Neuronal stem cell (in vitro differentiated cells): ENCODE data around the gene ZNF407.

Source experiments
- DNase-seq: peaks from one replicate; pipeline ENCODE4 v3.0.0-alpha.2; 2013; ENCODE audit warnings: low spot score
- H2AFZ ChIP-seq: one replicate; pipeline ENCODE4 v1.6.1; 2013; ENCODE audit warnings: mild to moderate bottlenecking, low read length, inconsistent platforms
- H2AK5ac ChIP-seq: 2 replicates; pipeline ENCODE4 v1.6.1; 2013; ENCODE audit warnings: low read depth, mild to moderate bottlenecking, inconsistent platforms, low read length, moderate library complexity, mixed read lengths
- H2BK120ac ChIP-seq: 2 replicates; pipeline ENCODE4 v1.6.1; 2013; ENCODE audit warnings: low read depth, mild to moderate bottlenecking, inconsistent platforms, low read length, moderate library complexity, mixed read lengths
- H2BK12ac ChIP-seq: one replicate; pipeline ENCODE4 v1.6.1; 2013; ENCODE audit warnings: low read length, inconsistent platforms
- H2BK15ac ChIP-seq: 2 replicates; pipeline ENCODE4 v1.6.1; 2013; ENCODE audit warnings: mild to moderate bottlenecking, low read length, inconsistent platforms, mixed read lengths
- H2BK5ac ChIP-seq: one replicate; pipeline ENCODE4 v1.6.1; 2013; ENCODE audit warnings: inconsistent platforms, mild to moderate bottlenecking, low read length, moderate library complexity
- H3K14ac ChIP-seq: one replicate; pipeline ENCODE4 v1.6.1; 2013; ENCODE audit warnings: low read length, inconsistent platforms
- H3K18ac ChIP-seq: 2 replicates; pipeline ENCODE4 v1.6.1; 2013; ENCODE audit warnings: low read length, inconsistent platforms
- H3K23ac ChIP-seq: 2 replicates; pipeline ENCODE4 v1.6.1; 2013; ENCODE audit warnings: low read depth, mild to moderate bottlenecking, mixed read lengths, low read length, inconsistent platforms; ENCODE audit not compliant: poor library complexity
- H3K27ac ChIP-seq: replicated peaks from 3 replicates; pipeline ENCODE4 v1.5.1; 2013; ENCODE audit warnings: low read length, inconsistent platforms
- H3K27me3 ChIP-seq, 3 experiments: 2 replicates each; pipeline ENCODE4 v1.6.1; 2013; ENCODE audit warnings: low read length in 3 of 3, mild to moderate bottlenecking in 2 of 3, inconsistent platforms in 1 of 3, low read depth in 1 of 3, mixed read lengths in 1 of 3, moderate library complexity in 1 of 3; ENCODE audit not compliant: control insufficient read depth in 3 of 3, insufficient read depth in 3 of 3
- H3K36me3 ChIP-seq, 2 donors: replicated peaks in 1 of 2; 2 replicates each; pipeline ENCODE4 v1.6.1; 2013; ENCODE audit warnings: low read length in 2 of 2; ENCODE audit not compliant: control insufficient read depth in 2 of 2, insufficient read depth in 2 of 2
- H3K4ac ChIP-seq: 2 replicates; pipeline ENCODE4 v1.6.1; 2013; ENCODE audit warnings: inconsistent platforms, mild to moderate bottlenecking, low read length, moderate library complexity
- H3K4me1 ChIP-seq, 2 donors: 1 replicate in 1 of 2; 2 replicates in 1 of 2; pipeline ENCODE4 v1.6.1; 2013; ENCODE audit warnings: low read length in 2 of 2, low read depth in 1 of 2; ENCODE audit not compliant: control insufficient read depth in 2 of 2, insufficient read depth in 1 of 2
- H3K4me2 ChIP-seq: one replicate; pipeline ENCODE4 v1.6.1; 2013; ENCODE audit warnings: mild to moderate bottlenecking, low read length, inconsistent platforms; ENCODE audit not compliant: insufficient read depth, poor library complexity, severe bottlenecking
- H3K4me3 ChIP-seq, 2 donors: 2 replicates each; pipeline ENCODE4 v1.5.1; 2013; ENCODE audit warnings: low read length in 2 of 2, mild to moderate bottlenecking in 2 of 2, inconsistent platforms in 1 of 2, moderate library complexity in 1 of 2
- H3K79me1 ChIP-seq: one replicate; pipeline ENCODE4 v1.6.1; 2013; ENCODE audit warnings: low read depth, mild to moderate bottlenecking, inconsistent platforms, low read length, moderate library complexity
- H3K9ac ChIP-seq: one replicate; pipeline ENCODE4 v1.6.1; 2013; ENCODE audit warnings: mild to moderate bottlenecking, low read depth, low read length, inconsistent platforms; ENCODE audit not compliant: poor library complexity
- H3K9me3 ChIP-seq, 2 donors: replicated peaks in 1 of 2; 2 replicates each; pipeline versions ENCODE3 to v1.6.1; 2013; ENCODE audit warnings: low read length in 2 of 2, mild to moderate bottlenecking in 2 of 2, inconsistent platforms in 1 of 2, low read depth in 1 of 2, mixed read lengths in 1 of 2, moderate library complexity in 1 of 2; ENCODE audit not compliant: control insufficient read depth in 2 of 2, insufficient read depth in 1 of 2
- H4K8ac ChIP-seq: one replicate; pipeline ENCODE4 v1.6.1; 2013; ENCODE audit warnings: low read depth, mild to moderate bottlenecking, inconsistent platforms, low read length, moderate library complexity
- H4K91ac ChIP-seq: one replicate; pipeline ENCODE4 v1.6.1; 2013; ENCODE audit warnings: low read length, low read depth, mild to moderate bottlenecking, inconsistent platforms; ENCODE audit not compliant: poor library complexity
- WGBS, 2 donors: extraction: QIAGEN DNeasy Blood & Tissue Kit; methylation state at CpG; one replicate each; pipeline ENCODE4 v1.1.7; 2013; ENCODE audit warnings: missing lambda C conversion rate in 2 of 2, mixed read lengths in 1 of 2; ENCODE audit not compliant: insufficient read length in 2 of 2, insufficient replicate concordance in 1 of 2; ENCODE audit errors: extremely low coverage in 2 of 2; 5-methylcytosine and 5-hydroxymethylcytosine counted together

ZNF407 gene

DNA sequence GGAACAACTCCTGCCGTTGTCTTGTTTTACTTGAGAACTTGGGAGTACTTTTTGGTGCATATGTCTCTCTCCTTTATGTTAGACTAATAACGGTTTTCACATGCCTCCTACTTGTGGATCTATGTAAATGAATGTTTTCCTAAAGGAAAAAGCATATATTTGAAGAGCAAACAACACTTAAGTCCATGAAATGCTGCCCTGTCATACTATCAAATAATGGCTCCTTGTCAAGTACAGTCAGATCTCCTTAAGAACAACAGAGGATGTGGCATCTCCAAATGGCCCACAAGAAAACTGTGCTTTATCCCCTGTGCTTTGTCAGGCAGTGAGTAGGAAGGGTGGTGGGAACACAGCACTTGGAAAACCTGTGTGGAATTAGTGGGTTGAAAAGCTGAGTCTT, 413.0 kb downstream of the ZNF407 start:
- no peaks in the 10 kb centered on the region for H3K36me3 ChIP-seq
- no peak overlapping the region for H2BK120ac ChIP-seq
- no peak overlapping the region for H3K14ac ChIP-seq
- no peak overlapping the region for H3K23ac ChIP-seq
- H3K9ac ChIP-seq, result no peak overlapping the region
- H4K91ac ChIP-seq, result no peak overlapping the region
- no peaks in the 10 kb centered on the region for H3K27me3 ChIP-seq
- H2AFZ ChIP-seq, result no peak overlapping the region
- no peak overlapping the region for H3K18ac ChIP-seq
- H2BK15ac ChIP-seq, result no peak overlapping the region
- peaks cover 1 to 8% of the 10 kb centered on the region in 2 donors for H3K4me1 ChIP-seq
- H2BK5ac ChIP-seq, result no peak overlapping the region
- H3K9me3 ChIP-seq, result peaks cover 0 to 6% of the 10 kb centered on the region in 2 donors
- no peak overlapping the region for H2AK5ac ChIP-seq
- no peak overlapping the region for H3K27ac ChIP-seq
- H3K79me1 ChIP-seq, result no peaks in the 10 kb centered on the region
- DNase-seq, result no peak
- WGBS, 2 donors, result no CpG with 5 or more reads among the region's 2 CpGs
- H4K8ac ChIP-seq, result no peak overlapping the region
- H3K4ac ChIP-seq, result no peak overlapping the region
- no peak overlapping the region for H3K4me3 ChIP-seq
- no peak overlapping the region for H3K4me2 ChIP-seq
- H2BK12ac ChIP-seq, result no peak overlapping the region

DNA sequence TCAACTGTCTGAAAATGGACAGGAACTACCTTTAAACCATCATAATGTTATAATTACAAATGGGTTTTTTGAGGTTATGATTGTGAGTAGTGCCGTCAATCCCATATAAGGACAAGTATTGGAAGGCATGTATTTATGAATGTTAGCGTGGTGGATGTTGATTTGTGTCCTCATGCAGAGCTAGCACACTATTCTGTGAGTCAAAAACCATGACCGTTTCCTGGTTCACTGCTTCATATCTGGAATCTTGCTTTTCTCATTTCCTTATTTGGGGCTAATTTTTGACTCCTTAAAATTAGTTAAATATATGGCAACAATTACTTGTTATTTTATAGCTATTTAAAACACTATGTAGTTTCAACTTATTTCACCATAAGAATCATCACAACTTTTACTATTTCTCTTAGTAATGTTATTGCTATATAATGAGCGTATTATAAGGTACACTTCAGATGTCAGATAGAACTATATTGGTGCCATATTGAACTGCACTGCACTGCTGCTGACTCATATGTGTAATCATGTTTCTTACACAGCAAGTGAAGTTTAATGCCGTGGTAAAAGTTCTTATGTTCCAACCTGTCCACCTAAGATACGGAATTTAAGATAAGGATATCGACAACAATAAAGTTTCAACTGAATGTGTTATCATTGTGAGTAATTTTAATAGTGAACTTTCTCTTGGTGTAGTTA, 418.5 kb downstream of the ZNF407 start:
- Histone ChIP-seq H3K27me3 (no peaks in the 10 kb centered on the region), H3K9me3 (no peaks in the 10 kb centered on the region), H3K4ac (no peak overlapping the region), H3K4me2 (no peak overlapping the region), H2AFZ (no peak overlapping the region), H3K18ac (no peak overlapping the region), H3K27ac (no peak overlapping the region), H2BK15ac (no peak overlapping the region), H2BK5ac (no peak overlapping the region), H3K36me3 (no peaks in the 10 kb centered on the region), H3K23ac (no peak overlapping the region), H2AK5ac (no peak overlapping the region), H2BK12ac (no peak overlapping the region), H2BK120ac (no peak overlapping the region), H3K79me1 (no peaks in the 10 kb centered on the region), H4K91ac (no peak overlapping the region), H3K14ac (no peak overlapping the region), H4K8ac (no peak overlapping the region), H3K4me1 (peaks cover 1 to 8% of the 10 kb centered on the region in 2 donors), H3K9ac (no peak overlapping the region), H3K4me3 (no peak overlapping the region)
- no CpG with 5 or more reads among the region's 7 CpGs for WGBS, 2 donors
- no peak for DNase-seq

DNA sequence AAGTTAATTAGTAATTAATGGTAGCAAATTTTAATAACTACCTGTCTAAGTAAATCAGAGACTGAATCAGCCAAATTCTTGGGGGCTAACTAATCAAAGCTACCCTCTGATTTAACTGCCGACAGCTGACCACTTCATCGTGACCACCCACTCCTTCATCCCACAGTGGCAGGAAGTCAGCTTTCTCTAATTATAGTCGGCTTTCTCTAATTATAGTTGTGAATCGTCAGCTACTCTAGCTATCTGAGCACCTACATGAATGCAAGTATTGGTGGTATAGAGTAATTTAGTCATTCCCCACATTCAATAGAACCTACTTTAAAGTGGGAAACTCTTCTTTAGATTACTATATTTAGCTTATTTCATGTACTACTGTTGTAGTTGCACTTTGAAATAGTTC, 425.8 kb downstream of the ZNF407 start:
- no peaks in the 10 kb centered on the region for H3K79me1 ChIP-seq
- no peaks in the 10 kb centered on the region for H3K36me3 ChIP-seq
- H3K4me1 ChIP-seq, result no peaks in the 10 kb centered on the region
- no peak overlapping the region for H3K18ac ChIP-seq
- no peak overlapping the region for H3K4me2 ChIP-seq
- H3K9me3 ChIP-seq, result no peaks in the 10 kb centered on the region
- no peak overlapping the region for H2AK5ac ChIP-seq
- no peak overlapping the region for H3K27ac ChIP-seq
- no peak overlapping the region for H4K91ac ChIP-seq
- no CpG with 5 or more reads among the region's 4 CpGs for WGBS, 2 donors
- no peak for DNase-seq
- no peak overlapping the region for H3K9ac ChIP-seq
- no peak overlapping the region for H2BK12ac ChIP-seq
- H3K27me3 ChIP-seq, result no peaks in the 10 kb centered on the region
- no peak overlapping the region for H2BK5ac ChIP-seq
- no peak overlapping the region for H2BK15ac ChIP-seq
- H3K4me3 ChIP-seq, result no peak overlapping the region
- no peak overlapping the region for H2BK120ac ChIP-seq
- H2AFZ ChIP-seq, result no peak overlapping the region
- H4K8ac ChIP-seq, result no peak overlapping the region
- H3K14ac ChIP-seq, result no peak overlapping the region
- no peak overlapping the region for H3K4ac ChIP-seq
- no peak overlapping the region for H3K23ac ChIP-seq

DNA sequence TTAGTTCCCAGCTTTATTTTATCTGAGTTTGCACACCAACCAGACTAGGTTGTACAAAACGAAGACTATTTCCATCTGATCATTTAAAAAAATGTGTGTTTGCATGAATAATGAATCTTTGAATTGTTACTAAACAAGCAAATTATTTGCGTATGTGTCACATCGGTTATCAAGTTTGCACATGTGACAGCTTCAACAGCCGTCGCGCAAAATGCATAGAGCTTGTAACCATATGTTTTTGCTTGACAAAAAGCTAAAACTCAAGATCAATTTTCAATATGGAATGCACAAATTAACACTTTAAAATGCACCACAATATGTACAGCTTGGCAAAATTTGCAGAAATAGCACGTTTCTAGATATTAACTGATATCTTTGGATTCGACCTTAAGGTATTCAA, 427.2 kb downstream of the ZNF407 start:
- Histone ChIP-seq H2AFZ (no peak overlapping the region), H3K4me2 (no peak overlapping the region), H4K91ac (no peak overlapping the region), H2BK5ac (no peak overlapping the region), H3K4me1 (no peaks in the 10 kb centered on the region), H2AK5ac (no peak overlapping the region), H3K14ac (no peak overlapping the region), H2BK15ac (no peak overlapping the region), H3K27ac (no peak overlapping the region), H3K18ac (no peak overlapping the region), H3K79me1 (no peaks in the 10 kb centered on the region), H3K36me3 (no peaks in the 10 kb centered on the region), H3K4me3 (no peak overlapping the region), H3K23ac (no peak overlapping the region), H3K9ac (no peak overlapping the region), H2BK120ac (no peak overlapping the region), H4K8ac (no peak overlapping the region), H3K9me3 (no peaks in the 10 kb centered on the region), H3K4ac (no peak overlapping the region), H2BK12ac (no peak overlapping the region), H3K27me3 (no peaks in the 10 kb centered on the region)
- no CpG with 5 or more reads among the region's 8 CpGs for WGBS, 2 donors
- no peak for DNase-seq
